HG03103 (cell line): ENCODE measurements around the gene PIP5K1A.
A peak's percentile ranks its signal among the peaks of the same experiment; 100 is the strongest.
"Not testable (repeated sequence)": the region's sequence is repeated elsewhere in the genome, so short reads cannot be mapped to it uniquely, and the experiment has no call there.

Experiments
- ATAC-seq: cut with Tn5 transposase; IDR thresholded peaks from one replicate; pipeline ENCODE4 v1.9.1; 2021; ENCODE audit warnings: low read depth; ENCODE audit not compliant: unreplicated experiment

PIP5K1A gene, protein sequence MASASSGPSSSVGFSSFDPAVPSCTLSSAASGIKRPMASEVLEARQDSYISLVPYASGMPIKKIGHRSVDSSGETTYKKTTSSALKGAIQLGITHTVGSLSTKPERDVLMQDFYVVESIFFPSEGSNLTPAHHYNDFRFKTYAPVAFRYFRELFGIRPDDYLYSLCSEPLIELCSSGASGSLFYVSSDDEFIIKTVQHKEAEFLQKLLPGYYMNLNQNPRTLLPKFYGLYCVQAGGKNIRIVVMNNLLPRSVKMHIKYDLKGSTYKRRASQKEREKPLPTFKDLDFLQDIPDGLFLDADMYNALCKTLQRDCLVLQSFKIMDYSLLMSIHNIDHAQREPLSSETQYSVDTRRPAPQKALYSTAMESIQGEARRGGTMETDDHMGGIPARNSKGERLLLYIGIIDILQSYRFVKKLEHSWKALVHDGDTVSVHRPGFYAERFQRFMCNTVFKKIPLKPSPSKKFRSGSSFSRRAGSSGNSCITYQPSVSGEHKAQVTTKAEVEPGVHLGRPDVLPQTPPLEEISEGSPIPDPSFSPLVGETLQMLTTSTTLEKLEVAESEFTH

DNA sequence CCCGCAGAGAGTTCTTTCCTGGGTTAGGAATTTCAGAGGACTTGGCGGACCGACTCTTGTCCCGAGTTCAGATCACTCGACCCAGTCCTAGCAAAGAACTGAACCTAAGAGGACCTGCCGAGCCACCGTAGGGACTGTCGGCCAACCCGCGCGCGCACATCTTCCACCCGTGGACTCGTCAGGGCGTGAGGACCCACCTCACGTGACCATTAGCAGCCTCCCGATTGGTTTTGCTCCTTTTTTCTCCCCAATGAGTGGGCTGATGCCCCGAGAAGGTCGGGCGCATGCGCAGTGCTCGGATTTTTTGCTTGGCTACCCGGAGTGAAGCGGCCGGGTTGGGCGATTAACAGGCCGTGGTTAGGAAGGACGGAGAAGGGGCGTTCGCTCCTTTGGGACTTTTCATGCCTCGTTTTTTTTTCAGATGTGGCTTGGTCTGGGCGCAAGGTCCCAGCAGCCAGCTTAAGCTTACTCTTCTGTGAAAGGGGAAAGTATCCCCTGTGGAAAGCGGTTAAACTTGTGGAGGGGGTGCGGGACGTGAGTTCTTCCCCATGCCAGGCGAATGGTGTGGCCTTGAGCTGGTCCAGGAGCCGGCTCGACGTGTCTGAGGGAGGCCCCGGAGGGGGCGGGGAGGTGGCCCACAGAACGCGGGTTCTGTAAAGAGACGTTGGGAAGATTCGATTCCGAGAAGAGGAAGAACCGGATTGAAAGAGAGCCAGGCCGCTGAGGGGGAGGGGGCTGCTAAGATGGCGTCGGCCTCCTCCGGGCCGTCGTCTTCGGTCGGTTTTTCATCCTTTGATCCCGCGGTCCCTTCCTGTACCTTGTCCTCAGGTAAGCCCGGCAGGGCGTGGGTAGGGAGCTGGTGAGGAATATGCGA lies at the start of gene PIP5K1A:
Gene PIP5K1A, plus strand, starts transcription at position 299 of the 874 bp plus-strand sequence. Its CDS starts 445 bp downstream, at position 744.
- ATAC-seq, result peak; percentile 66

DNA sequence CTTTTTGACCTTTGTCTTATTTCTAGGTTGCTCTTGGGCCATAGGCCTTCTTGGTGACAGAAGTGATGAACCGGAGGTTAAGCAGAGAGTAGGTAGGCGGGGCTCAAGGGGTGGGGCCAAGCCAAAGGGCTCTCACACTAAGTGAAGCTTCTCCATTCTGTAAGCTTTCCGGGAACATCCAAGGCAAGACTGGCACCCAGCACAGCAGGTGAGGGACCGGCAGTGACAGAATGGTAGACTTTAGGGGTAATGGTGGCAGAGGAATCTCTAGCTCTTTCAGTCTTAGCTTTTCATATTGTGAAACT lies 41.9 kb upstream of the PIP5K1A start, which contains the start of gene TNFAIP8L2:
Gene TNFAIP8L2, plus strand, starts transcription at position 135 of the 305 bp plus-strand sequence. CDS start 2,049 bp downstream, outside the sequence.
- ATAC-seq, result no peak

DNA sequence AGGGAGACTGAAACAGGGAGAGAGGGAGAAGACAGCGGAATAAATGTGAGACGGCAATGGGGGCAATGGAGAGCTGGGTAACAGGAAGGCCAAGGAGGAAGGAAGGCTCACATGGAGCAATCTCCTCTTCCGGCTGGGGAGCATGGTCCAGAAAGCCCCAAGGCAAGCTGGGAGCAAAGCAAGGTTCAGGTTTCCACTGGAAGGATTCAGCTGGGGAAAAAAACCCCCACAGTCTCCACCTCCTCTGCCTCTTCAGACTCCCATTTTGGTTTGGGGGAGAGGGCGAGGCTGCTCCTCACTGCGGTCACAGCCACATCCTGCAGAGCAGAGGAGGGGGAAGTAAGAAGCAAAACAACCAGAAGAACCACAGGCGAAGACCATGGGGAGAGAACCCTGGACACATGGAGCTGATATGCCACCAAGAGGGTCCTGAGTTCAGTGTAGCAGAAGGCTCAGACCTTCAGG lies 41.3 kb upstream of the PIP5K1A start:
- ATAC-seq, result no peak

DNA sequence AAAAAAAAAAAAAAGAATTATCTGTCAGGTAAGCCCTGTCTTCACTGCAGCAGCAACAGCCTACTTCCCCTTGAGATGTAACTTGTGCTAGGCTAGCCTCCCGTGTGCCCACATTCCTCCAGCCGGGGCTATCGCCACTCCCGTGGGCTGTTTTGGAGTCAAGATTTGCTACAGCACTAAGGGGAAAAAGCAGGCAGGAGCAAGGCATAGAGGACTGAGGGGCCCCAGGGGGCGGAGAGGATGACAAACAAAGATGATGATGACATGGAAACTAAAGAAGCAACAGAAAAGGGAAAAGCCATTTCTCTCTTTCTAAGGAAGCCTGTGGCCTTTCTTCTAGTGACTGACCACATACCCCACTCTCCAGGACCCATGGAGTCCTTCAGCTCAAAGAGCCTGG lies 40.0 kb upstream of the PIP5K1A start:
- no peak for ATAC-seq

DNA sequence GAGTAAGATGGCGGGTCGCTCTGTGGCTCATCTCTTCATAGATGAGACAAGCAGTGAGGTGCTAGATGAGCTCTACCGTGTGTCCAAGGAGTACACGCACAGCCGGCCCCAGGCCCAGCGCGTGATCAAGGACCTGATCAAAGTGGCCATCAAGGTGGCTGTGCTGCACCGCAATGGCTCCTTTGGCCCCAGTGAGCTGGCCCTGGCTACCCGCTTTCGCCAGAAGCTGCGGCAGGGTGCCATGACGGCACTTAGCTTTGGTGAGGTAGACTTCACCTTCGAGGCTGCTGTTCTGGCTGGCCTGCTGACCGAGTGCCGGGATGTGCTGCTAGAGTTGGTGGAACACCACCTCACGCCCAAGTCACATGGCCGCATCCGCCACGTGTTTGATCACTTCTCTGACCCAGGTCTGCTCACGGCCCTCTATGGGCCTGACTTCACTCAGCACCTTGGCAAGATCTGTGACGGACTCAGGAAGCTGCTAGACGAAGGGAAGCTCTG lies 39.6 kb upstream of the PIP5K1A start:
- ATAC-seq, result no peak

DNA sequence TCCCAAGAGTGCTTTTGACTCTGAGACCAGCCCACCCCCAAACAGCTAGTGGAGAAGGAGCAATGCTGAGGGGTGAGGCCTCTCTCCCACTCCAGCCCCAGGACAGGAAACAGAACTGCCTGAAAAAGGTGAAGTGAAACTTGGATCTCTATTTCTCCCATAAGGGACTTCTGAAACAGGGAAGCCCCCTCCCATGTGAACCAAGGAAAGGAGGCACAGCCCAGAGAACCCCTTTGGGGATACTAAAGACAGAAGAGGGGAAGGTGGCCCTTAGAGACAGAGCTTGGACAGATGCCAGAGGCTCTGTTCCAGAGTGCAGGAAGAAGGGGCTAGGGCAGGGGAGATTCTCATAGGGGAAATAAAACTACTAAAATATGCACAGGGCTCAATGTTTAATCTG lies 39.0 kb upstream of the PIP5K1A start:
- no peak for ATAC-seq

DNA sequence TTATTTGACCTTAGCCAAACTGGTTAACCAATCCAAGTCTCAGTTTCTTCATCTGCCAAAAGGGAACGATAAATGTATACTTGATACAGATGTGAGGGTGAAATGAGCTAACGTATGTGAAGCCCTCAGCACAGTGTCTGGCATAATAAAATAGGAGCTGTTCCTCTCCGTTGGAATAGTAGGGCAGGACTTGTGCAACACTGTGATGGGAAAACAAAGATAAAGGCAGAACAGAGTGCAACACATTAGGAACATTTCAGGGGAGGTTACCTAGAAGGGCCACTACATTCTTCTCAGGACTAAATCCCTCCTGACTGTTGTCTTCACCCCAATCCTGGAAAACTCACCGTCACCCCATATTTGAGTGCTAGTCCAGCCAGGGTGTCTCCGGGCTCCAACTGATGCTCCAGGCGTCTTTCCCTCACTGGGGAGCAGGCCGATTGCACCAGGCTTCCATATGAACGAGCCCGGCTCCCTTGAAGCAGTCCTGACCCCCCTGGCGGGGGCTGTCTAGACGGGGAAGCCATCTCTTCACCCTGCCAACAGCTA lies 33.5 kb upstream of the PIP5K1A start:
- no peak for ATAC-seq

DNA sequence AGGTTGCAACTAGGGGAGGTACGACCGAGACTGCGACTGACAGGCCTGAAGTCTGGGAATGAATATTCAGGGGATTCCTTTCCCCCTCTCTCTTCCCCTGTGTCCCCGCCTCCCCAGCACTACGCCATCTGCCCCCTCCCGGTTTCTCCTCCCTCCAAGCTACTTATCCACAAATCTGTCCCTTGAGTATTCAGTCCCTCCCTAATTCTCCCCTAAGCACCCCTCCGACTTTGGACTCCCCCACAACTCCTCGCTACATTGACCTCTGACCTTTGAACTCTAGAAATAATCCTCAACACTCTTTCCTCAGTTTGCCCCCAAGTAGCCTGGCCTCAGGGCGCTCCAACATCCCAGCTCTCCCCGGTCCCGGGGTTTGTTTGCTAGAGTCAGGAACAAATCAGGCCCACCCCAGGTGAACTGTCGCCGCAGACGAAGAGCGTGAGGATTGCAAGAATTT lies 33.0 kb upstream of the PIP5K1A start:
- no peak for ATAC-seq

DNA sequence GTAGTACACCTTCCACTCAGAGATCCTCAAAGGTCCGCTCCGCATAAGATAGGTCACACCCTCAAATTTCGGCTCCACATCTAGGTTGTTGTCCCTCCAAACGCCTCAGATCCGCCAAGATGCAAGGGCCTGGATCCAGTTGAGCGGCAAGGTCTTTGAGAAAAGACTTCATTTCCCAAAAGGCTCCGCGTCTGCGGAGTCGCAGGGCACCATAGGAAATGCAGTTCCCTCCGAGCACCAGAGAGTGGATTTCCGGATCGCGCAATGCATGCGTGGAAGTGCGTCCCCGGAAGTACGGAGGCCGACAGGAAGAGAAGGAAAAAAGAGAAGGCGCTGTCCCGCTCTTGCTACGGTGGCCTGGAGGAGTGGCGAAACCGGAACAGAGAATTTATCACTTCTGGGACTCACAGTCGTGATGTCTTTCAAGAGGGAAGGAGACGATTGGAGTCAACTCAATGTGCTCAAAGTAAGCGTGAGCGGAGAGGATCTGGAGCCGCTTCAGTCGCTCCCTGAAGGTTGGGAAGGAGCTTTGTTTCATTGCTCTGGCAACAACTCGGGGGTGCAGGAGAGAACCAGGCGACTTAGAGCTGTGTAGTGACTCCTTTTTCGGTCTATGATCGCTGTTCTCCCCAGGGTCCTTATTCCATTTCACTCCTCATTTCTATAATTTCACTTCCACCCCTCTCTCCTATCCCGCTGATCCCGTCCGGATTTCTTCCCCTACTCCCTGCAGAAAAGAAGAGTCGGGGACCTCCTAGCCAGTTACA lies 32.4 kb upstream of the PIP5K1A start, which contains the start of the genes LYSMD1 and SCNM1:
Gene LYSMD1, minus strand, starts transcription at position 165 of the 767 bp plus-strand sequence. CDS start 644 bp downstream, outside the sequence.
Gene SCNM1, plus strand, starts transcription at position 407 of the 767 bp plus-strand sequence. Its CDS starts 9 bp downstream, at position 416.
- ATAC-seq, result peak; percentile 82

DNA sequence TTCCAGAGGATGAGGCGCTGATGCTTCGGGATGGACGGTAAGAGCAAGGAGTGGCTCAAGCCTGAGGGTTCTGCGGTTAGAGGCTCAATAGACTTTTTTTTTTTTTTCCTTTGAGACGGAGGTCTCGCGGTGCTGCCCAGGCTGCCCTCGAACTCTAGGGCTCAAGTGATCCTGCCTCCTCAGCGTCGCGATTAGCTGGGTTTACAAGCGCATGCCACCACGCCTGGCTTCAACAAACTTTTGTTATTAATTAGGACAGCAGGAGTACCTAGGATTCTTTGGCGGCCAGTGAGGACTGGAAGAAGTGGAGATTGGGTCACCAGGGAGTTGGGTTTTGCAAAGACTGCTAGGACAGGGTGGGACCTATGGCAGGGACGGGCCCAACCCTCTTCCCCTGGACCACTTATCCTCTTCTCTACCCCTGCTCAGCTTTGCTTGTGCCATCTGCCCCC lies 31.8 kb upstream of the PIP5K1A start:
- no peak for ATAC-seq

DNA sequence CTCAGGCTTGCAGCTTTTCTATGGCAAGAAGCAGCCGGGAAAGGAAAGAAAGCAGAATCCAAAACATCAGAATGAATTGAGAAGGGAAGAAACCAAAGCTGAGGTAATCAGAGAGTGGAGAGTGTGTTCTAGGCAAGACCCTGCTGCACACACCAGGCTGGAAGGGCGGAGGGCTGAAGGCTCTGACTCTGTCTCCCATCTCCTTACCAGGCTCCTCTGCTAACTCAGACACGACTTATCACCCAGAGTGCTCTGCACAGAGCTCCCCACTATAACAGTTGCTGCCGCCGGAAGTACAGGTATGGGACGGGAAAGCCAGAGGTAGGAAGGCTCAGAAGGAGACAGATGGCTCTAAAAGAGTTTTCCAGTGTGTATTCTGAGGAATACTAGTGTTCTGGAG lies 31.2 kb upstream of the PIP5K1A start:
- no peak for ATAC-seq

DNA sequence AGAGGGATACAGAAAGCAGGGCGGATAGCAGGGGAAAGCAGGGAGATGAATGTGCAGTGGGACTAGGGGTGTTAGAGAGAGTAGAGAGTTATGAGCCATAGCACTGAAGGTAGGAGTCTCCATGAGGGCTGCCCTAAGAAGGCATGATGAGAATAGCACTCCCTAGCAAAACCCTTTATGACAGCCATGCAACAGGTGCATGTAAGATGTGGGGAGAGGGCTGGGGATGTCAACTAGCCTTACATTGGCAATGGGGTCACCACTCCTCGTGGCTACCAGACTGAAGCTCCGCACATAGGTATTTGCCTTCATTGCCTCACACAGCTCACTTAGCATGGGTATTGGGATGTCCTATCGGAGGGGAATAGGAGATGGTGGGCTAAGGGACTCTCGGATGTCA lies 27.2 kb upstream of the PIP5K1A start:
- no peak for ATAC-seq

DNA sequence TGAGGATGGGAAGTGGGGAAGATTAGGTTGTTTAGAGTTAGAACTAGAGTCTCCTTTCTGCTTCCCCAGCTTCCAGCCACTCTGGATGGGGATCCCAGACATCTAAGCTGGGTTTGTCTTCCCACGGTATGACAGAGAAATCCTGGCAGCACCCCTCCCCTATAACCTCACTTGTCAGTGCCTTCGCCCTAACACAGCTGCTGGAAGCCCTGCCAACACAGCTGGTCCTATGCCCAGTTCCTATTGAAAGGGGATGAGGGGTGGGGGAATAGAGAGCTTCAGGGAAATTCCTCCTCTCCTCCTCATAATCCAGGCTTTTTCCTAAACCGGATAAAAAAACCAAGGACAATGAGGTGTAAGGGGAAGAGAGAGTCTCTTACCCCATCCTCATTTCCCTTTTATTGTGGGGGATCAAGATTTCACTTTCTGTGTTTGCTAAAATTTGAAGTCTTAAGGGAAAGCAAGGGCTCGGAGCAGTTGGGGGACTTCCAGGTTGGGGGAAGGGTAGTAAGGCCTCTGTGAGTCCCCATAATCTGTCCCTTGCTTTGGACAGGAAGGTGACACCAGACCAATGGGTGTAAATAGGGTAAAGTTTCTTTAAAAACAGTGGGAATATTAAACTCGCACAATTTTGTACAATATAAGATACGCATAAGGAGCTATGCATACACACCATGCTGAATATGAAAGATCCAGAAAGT lies 23.2 kb upstream of the PIP5K1A start:
- ATAC-seq, result no peak

DNA sequence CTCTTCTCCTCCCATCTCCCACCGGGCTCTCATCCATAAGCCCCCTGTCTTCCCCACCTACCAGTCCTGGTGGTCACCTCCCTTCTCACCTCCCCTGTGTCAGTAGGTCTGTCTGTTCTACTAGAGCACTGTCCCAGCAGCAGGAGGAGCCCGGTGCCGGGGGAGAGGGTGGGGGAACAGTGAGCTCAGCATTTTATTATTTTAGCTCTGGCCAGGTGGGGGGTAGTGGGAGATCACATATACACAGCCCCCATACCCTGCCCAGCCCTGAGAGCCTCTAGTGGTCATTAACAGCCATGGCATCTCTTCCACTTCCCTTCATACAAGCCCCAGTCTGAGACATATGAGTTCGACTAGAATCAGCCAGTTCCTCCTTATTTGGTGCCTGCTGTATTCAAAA lies 22.5 kb upstream of the PIP5K1A start, which contains the start of gene TMOD4:
Gene TMOD4, minus strand, starts transcription at position 119 of the 400 bp plus-strand sequence. CDS start 1,106 bp downstream, outside the sequence.
- ATAC-seq, result no peak

DNA sequence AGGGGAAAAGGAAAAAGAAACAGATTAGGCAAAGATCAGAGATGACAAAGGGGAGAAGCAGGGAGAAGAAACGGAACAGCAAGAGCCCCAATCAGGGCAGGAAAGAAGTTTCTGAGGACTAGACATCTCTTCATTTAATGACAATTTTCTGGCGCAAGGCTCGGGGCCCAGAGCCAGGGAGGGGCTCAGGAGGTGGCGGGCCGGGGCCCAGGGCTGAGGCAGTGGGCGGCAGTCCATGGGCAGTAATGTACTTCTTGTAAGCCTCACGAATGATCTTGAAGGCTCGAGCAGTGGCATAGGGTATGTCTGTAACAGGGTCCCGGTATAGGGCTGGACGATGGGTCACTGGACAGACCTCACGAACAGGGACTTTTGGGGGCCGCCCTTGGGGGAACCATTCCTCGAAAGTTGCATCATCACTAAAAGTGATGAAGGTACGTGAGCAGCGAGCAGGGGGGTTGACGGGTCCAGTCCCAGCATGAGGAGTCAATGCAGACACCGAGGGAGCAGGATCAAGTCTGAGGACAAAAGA lies 21.8 kb upstream of the PIP5K1A start:
- no peak for ATAC-seq

DNA sequence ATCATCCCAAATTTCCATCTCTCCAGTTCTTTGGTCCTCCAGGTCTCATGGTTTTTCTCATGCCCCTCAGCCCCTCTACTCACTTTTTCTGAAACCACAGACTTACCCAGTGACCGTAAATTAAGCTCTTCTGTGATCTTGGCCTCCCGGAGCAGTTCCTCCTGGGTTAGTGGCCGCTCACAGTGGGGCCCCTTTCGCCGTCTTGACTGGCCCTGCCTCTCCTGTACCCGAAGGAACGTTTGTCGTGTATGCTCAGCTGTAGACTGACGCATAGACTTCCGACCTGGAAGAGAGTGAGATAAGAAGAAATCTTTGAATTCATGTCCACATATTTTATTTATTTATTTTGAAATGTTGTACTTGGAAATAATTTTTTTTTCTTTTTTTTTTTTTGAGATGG lies 14.1 kb upstream of the PIP5K1A start:
- no peak for ATAC-seq

DNA sequence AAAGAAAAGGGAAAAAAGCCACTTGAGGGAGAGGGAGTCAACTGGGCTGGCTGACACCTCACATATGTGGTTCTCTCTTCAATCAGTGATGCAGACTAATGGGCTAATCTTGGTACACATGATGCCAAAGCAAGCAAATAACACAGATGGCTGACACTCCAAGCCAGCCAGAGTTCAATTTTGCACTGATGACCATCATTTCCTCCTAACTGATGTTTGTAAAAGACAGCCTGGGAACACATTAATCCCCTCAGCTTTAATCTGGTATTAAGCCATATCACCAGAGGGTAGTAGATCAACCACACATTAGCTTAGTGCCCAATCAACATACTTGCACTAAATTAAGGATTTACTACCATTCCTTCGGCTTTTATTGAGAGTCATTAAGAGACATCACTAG lies 11.1 kb upstream of the PIP5K1A start:
- ATAC-seq, result no peak

DNA sequence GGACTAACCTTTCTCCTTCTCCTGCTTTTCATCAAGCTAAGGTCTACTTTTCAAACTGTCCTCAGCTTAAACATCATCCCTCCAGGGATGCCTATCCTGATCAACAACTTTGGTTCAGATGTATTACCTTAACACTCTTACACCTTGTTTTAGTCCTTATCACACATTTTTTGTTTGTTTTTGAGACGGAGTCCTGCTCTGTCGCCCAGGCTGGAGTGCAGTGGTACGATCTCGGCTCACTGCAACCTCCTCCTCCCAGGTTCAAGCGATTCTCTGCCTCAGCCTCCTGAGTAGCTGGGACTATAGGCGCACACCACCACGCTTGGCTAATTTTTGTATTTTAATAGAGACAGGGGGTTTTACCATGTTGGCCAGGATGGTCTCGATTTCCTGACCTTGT lies 9.7 kb upstream of the PIP5K1A start:
- not testable (repeated sequence) for ATAC-seq
